Activated T-cell treated with anti-CD3 and anti-CD28 coated beads, Interleukin-2, amount 50 U/mL, for 48 hours (primary cell): Measurements from ENCODE around the gene EIF1AD.
"Not testable (repeated sequence)": the region's sequence is repeated elsewhere in the genome, so short reads cannot be mapped to it uniquely, and the experiment has no call there.

Experiments used
- DNase-seq, 2 experiments: peaks; one replicate each; pipeline ENCODE4 v3.0.0-alpha.2; 2020

Gene EIF1AD

GRCh38 chr11:66020618-66021357, 18.8 kb upstream of the EIF1AD start:
- DNase-seq, result peak in 1 of 2 experiments; percentile 52

- no peak for DNase-seq
Measured at GRCh38 chr11:66020212-66020611, 18.3 kb upstream of the EIF1AD start.

- no peak for DNase-seq
Measured at GRCh38 chr11:66017321-66017720, 15.4 kb upstream of the EIF1AD start.

GRCh38 chr11:66016793-66017177, 14.8 kb upstream of the EIF1AD start:
- no peak for DNase-seq

GRCh38 chr11:66015936-66016792, 14.2 kb upstream of the EIF1AD start:
- no peak for DNase-seq

GRCh38 chr11:66015454-66015881, 13.5 kb upstream of the EIF1AD start:
- DNase-seq, result no peak

- DNase-seq, result no peak
Measured at GRCh38 chr11:66014804-66015453, 13.0 kb upstream of the EIF1AD start.

GRCh38 chr11:66013762-66014100, 11.8 kb upstream of the EIF1AD start:
- no peak for DNase-seq

GRCh38 chr11:66012946-66013761, 11.2 kb upstream of the EIF1AD start:
- DNase-seq, result no peak

GRCh38 chr11:66012371-66012945, 10.5 kb upstream of the EIF1AD start:
- DNase-seq, result no peak

GRCh38 chr11:66011785-66012303, 9.9 kb upstream of the EIF1AD start, which contains the start of gene CST6:
TSS of gene CST6 (plus strand) at chr11:66012008. CDS start at chr11:66012045, 37 bp downstream.
- DNase-seq, result no peak

GRCh38 chr11:66011239-66011784, 9.4 kb upstream of the EIF1AD start:
- DNase-seq, result no peak

- not testable (repeated sequence) for DNase-seq
Measured at GRCh38 chr11:66010036-66010435, 8.1 kb upstream of the EIF1AD start.

GRCh38 chr11:66008468-66009101, 6.6 kb upstream of the EIF1AD start:
- DNase-seq, result no peak

GRCh38 chr11:66008095-66008467, 6.1 kb upstream of the EIF1AD start:
- no peak for DNase-seq

GRCh38 chr11:66007201-66007634, 5.3 kb upstream of the EIF1AD start:
- no peak for DNase-seq

GRCh38 chr11:66006891-66007176, 4.9 kb upstream of the EIF1AD start:
- DNase-seq, result no peak

GRCh38 chr11:66006134-66006890, 4.4 kb upstream of the EIF1AD start:
- DNase-seq, result no peak

- no peak for DNase-seq
Measured at GRCh38 chr11:66004186-66004585, 2.2 kb upstream of the EIF1AD start.

- no peak for DNase-seq
Measured at GRCh38 chr11:66003291-66003690, 1.3 kb upstream of the EIF1AD start.
